AG09309 (cell line): Measurements from ENCODE around the gene OSBPL10.

Experiments
- DNase-seq: peaks from one replicate; pipeline ENCODE4 v3.0.0-alpha.2; 2010; ENCODE audit warnings: low read depth
- H3K4me3 ChIP-seq: 2 replicates; pipeline ENCODE4 v1.5.1; 2011; ENCODE audit warnings: mild to moderate bottlenecking, low read depth, low read length, moderate library complexity; ENCODE audit not compliant: control insufficient read depth
- CTCF ChIP-seq: IDR thresholded peaks from 2 replicates; pipeline ENCODE4 v1.5.1; 2011; ENCODE audit warnings: mild to moderate bottlenecking, low read depth, low read length, inconsistent platforms; ENCODE audit not compliant: insufficient read depth, control insufficient read depth; ENCODE audit errors: missing control alignments

OSBPL10 gene

DNA sequence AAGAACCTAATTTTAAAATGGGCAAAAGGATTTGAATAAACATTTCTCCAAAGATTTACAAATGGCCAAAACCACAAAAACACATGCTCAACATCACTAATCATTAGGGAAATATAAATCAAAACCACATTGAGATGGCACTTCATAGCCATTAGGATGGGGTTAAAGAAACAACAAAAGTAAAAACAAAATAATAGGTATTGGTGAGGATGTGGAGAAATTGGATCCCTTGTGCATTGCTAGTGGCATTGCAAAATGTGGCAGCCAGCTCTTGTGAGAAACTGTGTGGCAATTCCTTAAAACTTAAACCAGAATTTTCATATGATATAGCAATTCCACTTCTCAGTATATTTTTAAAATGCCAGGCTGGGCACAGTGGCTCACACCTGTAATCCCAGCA is 321.8 kb downstream of the OSBPL10 start:
- no peak for DNase-seq
- TF ChIP-seq CTCF, result no peak

DNA sequence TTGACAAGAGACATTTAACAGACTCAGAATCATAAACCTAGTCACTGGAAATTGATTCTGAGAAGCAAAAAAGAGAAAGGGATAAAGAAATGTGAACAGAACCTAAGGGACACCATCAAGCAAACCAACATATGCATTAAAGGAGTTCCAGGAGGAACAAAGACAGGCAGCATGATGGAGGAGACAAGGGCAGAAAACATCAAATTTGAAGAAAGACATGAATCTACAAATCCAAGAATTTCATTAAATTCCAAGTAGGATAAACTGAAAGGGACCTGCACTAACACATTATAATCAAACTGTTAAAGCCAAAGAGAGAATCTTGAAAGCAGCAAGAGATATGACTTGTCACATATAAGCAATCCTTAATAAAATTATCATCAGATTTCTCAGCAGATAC is 326.1 kb downstream of the OSBPL10 start:
- H3K4me3 ChIP-seq, result no peak overlapping the region
- DNase-seq, result no peak
- no peak for TF ChIP-seq CTCF

More for the DNA sequence above, 321.8 kb downstream of the OSBPL10 start:
- H3K4me3 ChIP-seq, result no peak overlapping the region

DNA sequence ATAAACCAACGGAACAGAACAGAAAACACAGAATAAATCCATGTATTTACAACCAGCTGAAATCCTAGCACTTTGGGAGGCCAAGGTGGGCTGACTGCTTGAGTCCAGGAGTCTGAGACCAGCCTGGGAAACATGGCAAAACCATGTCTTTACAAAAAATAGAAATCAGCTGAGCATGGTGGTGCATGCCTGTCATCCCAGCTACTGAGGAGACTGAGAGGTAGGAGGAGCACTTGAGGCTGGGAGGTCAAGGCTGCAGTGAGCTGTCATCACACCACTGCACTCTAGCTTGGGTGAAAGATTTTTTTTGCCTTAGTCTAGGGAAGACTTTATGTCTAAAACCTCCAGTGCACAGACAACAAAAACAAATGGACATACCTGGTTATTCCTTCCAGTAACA is 327.6 kb downstream of the OSBPL10 start:
- no peak for TF ChIP-seq CTCF
- no peak for DNase-seq
- no peak overlapping the region for H3K4me3 ChIP-seq

DNA sequence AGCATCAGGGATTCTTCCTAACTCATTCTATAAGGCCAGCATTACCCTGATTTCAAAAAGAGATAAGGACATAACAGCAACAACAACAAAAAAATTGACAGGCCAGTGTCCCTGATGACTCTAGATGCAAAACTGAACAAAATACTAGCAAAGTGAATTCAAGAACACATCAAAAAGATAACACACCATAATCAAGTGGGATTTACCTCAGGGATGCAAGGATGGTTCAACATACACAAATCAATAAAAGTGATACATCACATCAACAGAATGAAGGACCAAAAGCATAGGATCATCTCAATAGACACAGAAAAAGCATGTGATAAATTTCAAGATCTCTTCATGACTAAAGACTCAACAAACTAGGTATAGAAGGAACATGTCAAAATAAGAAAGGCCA is 328.8 kb downstream of the OSBPL10 start:
- DNase-seq, result no peak
- TF ChIP-seq CTCF, result no peak
- no peak overlapping the region for H3K4me3 ChIP-seq

DNA sequence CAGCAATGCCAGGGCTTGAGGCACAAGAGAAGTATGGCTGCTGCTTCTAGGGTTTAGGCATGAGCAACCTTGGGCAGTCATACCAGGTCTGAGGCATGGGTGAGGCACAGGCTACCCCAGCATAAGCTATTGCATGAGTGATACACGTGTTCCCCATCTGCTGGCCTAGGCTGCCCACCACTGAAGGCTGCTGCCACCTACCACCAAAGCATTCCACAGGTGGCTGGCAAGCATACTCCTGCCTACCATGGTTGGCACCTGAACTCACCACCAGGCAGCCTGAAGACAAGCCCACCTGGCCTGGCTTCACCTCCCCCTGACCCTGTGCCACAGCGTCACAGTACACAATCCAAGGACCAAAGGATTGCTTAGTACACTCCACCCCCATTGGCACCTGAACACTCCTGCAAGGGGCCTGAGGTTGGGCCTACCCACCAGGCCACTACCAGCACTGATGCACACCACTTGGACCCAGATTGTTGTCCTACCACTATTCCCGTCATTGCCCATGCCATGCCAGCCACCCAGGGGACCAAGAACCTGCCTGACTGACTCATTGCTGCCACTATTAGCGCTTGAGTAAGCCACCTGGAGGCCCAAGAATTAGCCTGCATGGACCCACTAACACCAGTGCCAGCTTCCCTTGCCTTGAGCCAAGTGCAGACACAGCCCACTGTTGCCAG is 332.6 kb downstream of the OSBPL10 start:
- no peak overlapping the region for H3K4me3 ChIP-seq
- DNase-seq, result no peak
- no peak for TF ChIP-seq CTCF

GRCh38 chr3:31645256-31645655 is 335.8 kb downstream of the OSBPL10 start:
- TF ChIP-seq CTCF, result no peak

GRCh38 chr3:31639828-31640227 is 341.2 kb downstream of the OSBPL10 start:
- no peak overlapping the region for H3K4me3 ChIP-seq
- no peak for DNase-seq
- no peak for TF ChIP-seq CTCF

More at GRCh38 chr3:31645256-31645655, 335.8 kb downstream of the OSBPL10 start:
- H3K4me3 ChIP-seq, result no peak overlapping the region
- DNase-seq, result no peak
